Epidermal melanocyte (primary cell): ENCODE results near the gene C1orf105.
"Not testable (repeated sequence)": the region's sequence is repeated elsewhere in the genome, so short reads cannot be mapped to it uniquely, and the experiment has no call there.

Experiments
- DNase-seq: peaks from one replicate; pipeline ENCODE4 v3.0.0; 2011; ENCODE audit warnings: low spot score; ENCODE audit not compliant: insufficient read length

C1orf105 gene

GRCh38 chr1:172486805-172487454 is 66.4 kb downstream of the C1orf105 start:
- no peak for DNase-seq

GRCh38 chr1:172487550-172487949 is 67.1 kb downstream of the C1orf105 start:
- no peak for DNase-seq

GRCh38 chr1:172488393-172488792 is 67.9 kb downstream of the C1orf105 start:
- DNase-seq: no peak

- no peak for DNase-seq
These were observed 69.4 kb downstream of the C1orf105 start for GRCh38 chr1:172489847-172490246.

GRCh38 chr1:172492421-172492820 is 71.9 kb downstream of the C1orf105 start:
- no peak for DNase-seq

- no peak for DNase-seq
These were observed 73.7 kb downstream of the C1orf105 start for GRCh38 chr1:172494166-172494565.

GRCh38 chr1:172496127-172496526 is 75.6 kb downstream of the C1orf105 start:
- DNase-seq: not testable (repeated sequence)

GRCh38 chr1:172496678-172497077 is 76.2 kb downstream of the C1orf105 start:
- DNase-seq: no peak

GRCh38 chr1:172497230-172497629 is 76.7 kb downstream of the C1orf105 start:
- DNase-seq: peak; percentile 41

GRCh38 chr1:172498857-172499256 is 78.4 kb downstream of the C1orf105 start:
- DNase-seq: no peak

- DNase-seq: no peak
These were observed 79.2 kb downstream of the C1orf105 start for GRCh38 chr1:172499636-172500141.

GRCh38 chr1:172500207-172500606 is 79.7 kb downstream of the C1orf105 start:
- DNase-seq: no peak

- no peak for DNase-seq
These were observed 87.3 kb downstream of the C1orf105 start for GRCh38 chr1:172507741-172508140.

GRCh38 chr1:172510479-172510878 is 90.0 kb downstream of the C1orf105 start:
- DNase-seq: no peak

- DNase-seq: no peak
These were observed 92.1 kb downstream of the C1orf105 start for GRCh38 chr1:172512591-172512990.

- DNase-seq: no peak
These were observed 93.0 kb downstream of the C1orf105 start for GRCh38 chr1:172513479-172513878.

GRCh38 chr1:172514108-172514507 is 93.6 kb downstream of the C1orf105 start:
- DNase-seq: no peak

GRCh38 chr1:172515436-172515835 is 95.0 kb downstream of the C1orf105 start:
- no peak for DNase-seq

GRCh38 chr1:172515927-172516326 is 95.4 kb downstream of the C1orf105 start:
- DNase-seq: no peak

GRCh38 chr1:172517081-172517480 is 96.6 kb downstream of the C1orf105 start:
- DNase-seq: no peak

GRCh38 chr1:172517545-172517944 is 97.1 kb downstream of the C1orf105 start:
- DNase-seq: no peak
